ENCODE results near the gene PI3. TPM values are rescaled to one million over a fixed set of nuclear protein-coding genes. Genes with fewer than 3 reads are reported as not detected.
A peak's percentile ranks its signal among the peaks of the same experiment; 100 is the strongest.
"Not testable (repeated sequence)": the region's sequence is repeated elsewhere in the genome, so short reads cannot be mapped to it uniquely, and the experiment has no call there.

PI3 gene, protein sequence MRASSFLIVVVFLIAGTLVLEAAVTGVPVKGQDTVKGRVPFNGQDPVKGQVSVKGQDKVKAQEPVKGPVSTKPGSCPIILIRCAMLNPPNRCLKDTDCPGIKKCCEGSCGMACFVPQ
- total RNA-seq, result not detected in 2 replicates
- long read RNA-seq, result 0 reads

- DNase-seq (ENCODE audit: low spot score, unreplicated experiment), result no peak
- Mint-ChIP-seq H3K4me3 (ENCODE audit: low read depth) (no peak within 1 kb of the TSS), H3K27me3 (peaks cover 7% of the 10 kb centered on the region), H3K4me1 (ENCODE audit: low read depth) (no peaks in the 10 kb centered on the region), H3K9me3 (ENCODE audit: low read depth) (peaks cover 10% of the 10 kb centered on the region), H3K36me3 (ENCODE audit: insufficient read depth) (no peaks in the 10 kb centered on the region), H3K27ac (no peak within 1 kb of the TSS)
- TF ChIP-seq, protein P1, sequence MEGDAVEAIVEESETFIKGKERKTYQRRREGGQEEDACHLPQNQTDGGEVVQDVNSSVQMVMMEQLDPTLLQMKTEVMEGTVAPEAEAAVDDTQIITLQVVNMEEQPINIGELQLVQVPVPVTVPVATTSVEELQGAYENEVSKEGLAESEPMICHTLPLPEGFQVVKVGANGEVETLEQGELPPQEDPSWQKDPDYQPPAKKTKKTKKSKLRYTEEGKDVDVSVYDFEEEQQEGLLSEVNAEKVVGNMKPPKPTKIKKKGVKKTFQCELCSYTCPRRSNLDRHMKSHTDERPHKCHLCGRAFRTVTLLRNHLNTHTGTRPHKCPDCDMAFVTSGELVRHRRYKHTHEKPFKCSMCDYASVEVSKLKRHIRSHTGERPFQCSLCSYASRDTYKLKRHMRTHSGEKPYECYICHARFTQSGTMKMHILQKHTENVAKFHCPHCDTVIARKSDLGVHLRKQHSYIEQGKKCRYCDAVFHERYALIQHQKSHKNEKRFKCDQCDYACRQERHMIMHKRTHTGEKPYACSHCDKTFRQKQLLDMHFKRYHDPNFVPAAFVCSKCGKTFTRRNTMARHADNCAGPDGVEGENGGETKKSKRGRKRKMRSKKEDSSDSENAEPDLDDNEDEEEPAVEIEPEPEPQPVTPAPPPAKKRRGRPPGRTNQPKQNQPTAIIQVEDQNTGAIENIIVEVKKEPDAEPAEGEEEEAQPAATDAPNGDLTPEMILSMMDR (IDR thresholded peaks at IDR 0.05; ENCODE audit: unreplicated experiment), result no peak
Measured at GRCh38 chr20:45174434-45175364, at the start of gene PI3. Gene PI3, plus strand, starts transcription at chr20:45174902. Its CDS starts 21 bp downstream, at chr20:45174923.

DNA sequence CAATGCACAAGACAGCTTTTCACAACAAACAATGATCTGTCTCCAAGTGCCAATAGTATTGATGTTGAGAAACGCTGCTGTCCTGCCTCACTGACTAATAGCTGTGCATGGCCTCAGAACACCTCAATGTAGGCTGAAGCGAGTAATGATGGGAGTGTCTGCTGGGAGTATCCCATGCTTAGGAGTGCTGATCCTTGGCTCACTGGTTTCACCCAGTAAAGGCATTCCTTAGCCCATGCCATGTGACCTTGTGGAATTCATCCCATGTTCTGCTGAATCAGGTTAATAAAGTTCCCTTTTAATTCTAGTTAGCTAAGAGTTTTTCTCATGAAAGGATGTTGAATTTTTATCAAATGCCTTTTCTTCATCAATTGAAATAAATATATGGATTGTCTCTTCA lies 46.6 kb upstream of the PI3 start:
- no peak overlapping the region for H3K27ac Mint-ChIP-seq
- H3K4me3 Mint-ChIP-seq (ENCODE audit: low read depth), result no peak overlapping the region
- no peaks in the 10 kb centered on the region for H3K36me3 Mint-ChIP-seq (ENCODE audit: insufficient read depth)
- no peak for DNase-seq (ENCODE audit: low spot score, unreplicated experiment)
- H3K27me3 Mint-ChIP-seq, result peaks cover 21% of the 10 kb centered on the region
- peaks cover 2% of the 10 kb centered on the region for H3K4me1 Mint-ChIP-seq (ENCODE audit: low read depth)
- no peaks in the 10 kb centered on the region for H3K9me3 Mint-ChIP-seq (ENCODE audit: low read depth)
- TF ChIP-seq, protein P1 (IDR thresholded peaks at IDR 0.05; ENCODE audit: unreplicated experiment), result no peak

DNA sequence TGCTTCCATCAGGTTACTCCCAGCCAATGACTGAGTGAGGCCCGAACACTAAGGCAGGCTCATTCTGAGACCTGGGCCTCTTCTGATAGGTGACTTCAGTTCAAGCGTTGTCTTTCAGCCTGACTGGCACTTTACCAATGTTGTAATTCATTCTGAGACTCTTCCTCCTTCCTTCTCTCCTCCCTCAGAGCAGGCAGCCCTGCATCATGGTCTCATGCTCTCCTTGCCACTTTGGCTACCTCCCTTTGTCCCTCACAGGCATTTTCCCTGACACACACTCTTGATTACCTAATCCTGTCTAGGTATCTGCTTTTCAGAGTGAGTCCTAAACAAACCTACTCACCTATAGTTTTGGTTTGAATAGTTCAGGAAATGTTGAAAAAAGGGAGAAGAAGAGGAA lies 37.8 kb upstream of the PI3 start:
- TF ChIP-seq, protein P1 (IDR thresholded peaks at IDR 0.05; ENCODE audit: unreplicated experiment), result no peak
- Mint-ChIP-seq H3K4me3 (ENCODE audit: low read depth) (no peak overlapping the region), H3K27ac (no peak overlapping the region), H3K27me3 (peaks cover 5% of the 10 kb centered on the region), H3K36me3 (ENCODE audit: insufficient read depth) (no peaks in the 10 kb centered on the region), H3K9me3 (ENCODE audit: low read depth) (no peaks in the 10 kb centered on the region), H3K4me1 (ENCODE audit: low read depth) (no peaks in the 10 kb centered on the region)
- DNase-seq (ENCODE audit: low spot score, unreplicated experiment), result no peak

DNA sequence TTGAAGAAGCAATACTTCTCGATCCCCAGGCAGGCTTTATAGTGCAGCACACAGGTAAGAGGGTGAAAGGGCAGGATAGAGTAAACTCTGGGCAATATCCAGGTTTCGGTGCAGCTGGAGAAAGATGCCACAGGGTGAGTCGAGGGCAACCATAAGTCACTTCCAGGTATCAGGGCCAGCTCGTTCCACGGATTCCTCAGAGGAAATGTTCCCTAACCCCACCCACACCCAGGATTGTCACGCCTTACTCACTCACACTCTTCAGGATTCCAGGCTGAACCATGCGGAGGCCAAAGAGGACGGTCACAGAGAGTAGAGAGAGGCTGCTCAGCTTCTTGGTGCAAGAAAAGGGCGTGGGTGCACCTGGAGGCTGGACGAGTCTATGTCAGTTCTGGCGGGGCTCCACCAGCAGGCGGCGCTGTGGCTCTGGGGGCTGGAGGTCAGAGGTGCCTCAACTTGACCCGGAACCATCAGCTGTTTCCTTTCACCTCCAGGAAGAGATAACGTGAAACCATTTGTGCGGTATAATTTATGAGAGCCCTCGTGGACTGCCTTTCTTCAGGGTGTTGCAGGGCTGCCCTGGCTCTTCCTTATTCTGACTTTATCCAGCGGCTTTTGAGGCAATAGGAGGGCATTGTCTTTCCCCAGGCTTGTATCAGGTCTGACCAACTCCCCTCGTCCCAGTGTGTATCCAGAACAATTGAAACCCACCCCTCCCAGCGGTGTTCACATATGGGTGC lies 36.0 kb upstream of the PI3 start:
- H3K27me3 Mint-ChIP-seq, result no peaks in the 10 kb centered on the region
- H3K4me3 Mint-ChIP-seq (ENCODE audit: low read depth), result no peak overlapping the region
- no peaks in the 10 kb centered on the region for H3K4me1 Mint-ChIP-seq (ENCODE audit: low read depth)
- no peak overlapping the region for H3K27ac Mint-ChIP-seq
- H3K36me3 Mint-ChIP-seq (ENCODE audit: insufficient read depth), result no peaks in the 10 kb centered on the region
- TF ChIP-seq, protein P1 (IDR thresholded peaks at IDR 0.05; ENCODE audit: unreplicated experiment), result peak; percentile 64
- no peaks in the 10 kb centered on the region for H3K9me3 Mint-ChIP-seq (ENCODE audit: low read depth)
- peak; percentile 44 for DNase-seq (ENCODE audit: low spot score, unreplicated experiment)

- not testable (repeated sequence) for H3K4me1 Mint-ChIP-seq (ENCODE audit: low read depth); H3K4me3 Mint-ChIP-seq (ENCODE audit: low read depth); H3K36me3 Mint-ChIP-seq (ENCODE audit: insufficient read depth); H3K9me3 Mint-ChIP-seq (ENCODE audit: low read depth); H3K27me3 Mint-ChIP-seq; DNase-seq (ENCODE audit: low spot score, unreplicated experiment); H3K27ac Mint-ChIP-seq
Measured at GRCh38 chr20:45139733-45140375, 34.8 kb upstream of the PI3 start.

Data from progenitor cell of endocrine pancreas (in vitro differentiated cells).